HS-5 (cell line): ENCODE results near the gene ADORA1.
A peak's percentile ranks its signal among the peaks of the same experiment; 100 is the strongest.

Experiments used
- DNase-seq: peaks from one replicate; pipeline ENCODE4 v3.0.0-alpha.2; 2012; ENCODE audit warnings: low read depth

Gene ADORA1

GRCh38 chr1:203213126-203213525 is 85.6 kb downstream of the ADORA1 start:
- no peak for DNase-seq

GRCh38 chr1:203214871-203215270 is 87.3 kb downstream of the ADORA1 start:
- no peak for DNase-seq

DNA sequence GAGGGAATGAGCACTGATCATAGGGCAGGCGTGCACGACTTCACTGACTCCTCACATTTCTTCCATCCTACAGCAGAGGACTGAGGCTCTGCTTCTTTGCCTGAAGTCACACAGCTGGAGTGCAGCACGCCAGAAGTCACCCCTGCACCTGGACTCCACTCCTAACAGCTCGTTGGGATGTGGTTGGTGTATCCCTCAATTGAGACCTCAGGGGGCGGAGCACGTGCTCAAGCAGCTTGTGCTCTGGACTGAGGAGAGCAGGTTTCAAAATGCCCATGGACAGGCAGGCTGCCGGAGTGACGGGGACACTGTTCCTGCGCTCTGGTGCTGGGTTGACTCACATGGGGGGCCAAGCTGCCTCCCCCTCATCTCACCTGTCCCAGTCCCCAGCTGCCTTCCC is 88.0 kb downstream of the ADORA1 start:
- DNase-seq, result no peak

- peak; percentile 34 for DNase-seq
These were observed 89.0 kb downstream of the ADORA1 start for GRCh38 chr1:203216274-203217138.
